Hematopoietic multipotent progenitor cell treated with erythropoietin and hydrocortisone succinate and interleukin-3 and kit ligand, for 4 days (in vitro differentiated cells): ENCODE measurements around the gene PCDHGB5.
A peak's percentile ranks its signal among the peaks of the same experiment; 100 is the strongest.
"Not testable (repeated sequence)": the region's sequence is repeated elsewhere in the genome, so short reads cannot be mapped to it uniquely, and the experiment has no call there.

Experiments
- DNase-seq: peaks from one replicate; pipeline ENCODE4 v3.0.0-alpha.2; 2015

Gene PCDHGB5

DNA sequence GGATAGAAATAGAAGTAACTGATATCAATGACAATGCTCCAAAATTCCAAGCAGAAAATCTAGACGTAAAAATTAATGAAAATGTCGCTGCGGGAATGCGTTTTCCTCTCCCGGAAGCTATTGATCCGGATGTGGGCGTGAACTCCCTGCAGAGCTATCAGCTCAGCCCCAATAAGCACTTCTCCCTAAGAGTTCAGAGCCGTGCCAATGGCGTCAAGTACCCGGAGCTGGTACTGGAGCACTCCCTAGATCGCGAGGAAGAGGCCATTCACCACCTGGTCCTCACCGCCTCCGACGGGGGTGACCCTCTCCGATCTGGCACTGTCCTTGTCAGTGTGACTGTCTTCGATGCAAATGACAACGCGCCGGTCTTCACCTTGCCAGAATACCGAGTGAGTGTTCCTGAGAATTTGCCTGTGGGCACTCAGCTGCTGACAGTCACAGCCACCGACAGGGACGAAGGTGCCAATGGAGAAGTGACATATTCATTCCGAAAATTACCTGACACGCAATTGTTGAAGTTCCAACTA, 15.9 kb downstream of the PCDHGB5 start:
- DNase-seq, result no peak

DNA sequence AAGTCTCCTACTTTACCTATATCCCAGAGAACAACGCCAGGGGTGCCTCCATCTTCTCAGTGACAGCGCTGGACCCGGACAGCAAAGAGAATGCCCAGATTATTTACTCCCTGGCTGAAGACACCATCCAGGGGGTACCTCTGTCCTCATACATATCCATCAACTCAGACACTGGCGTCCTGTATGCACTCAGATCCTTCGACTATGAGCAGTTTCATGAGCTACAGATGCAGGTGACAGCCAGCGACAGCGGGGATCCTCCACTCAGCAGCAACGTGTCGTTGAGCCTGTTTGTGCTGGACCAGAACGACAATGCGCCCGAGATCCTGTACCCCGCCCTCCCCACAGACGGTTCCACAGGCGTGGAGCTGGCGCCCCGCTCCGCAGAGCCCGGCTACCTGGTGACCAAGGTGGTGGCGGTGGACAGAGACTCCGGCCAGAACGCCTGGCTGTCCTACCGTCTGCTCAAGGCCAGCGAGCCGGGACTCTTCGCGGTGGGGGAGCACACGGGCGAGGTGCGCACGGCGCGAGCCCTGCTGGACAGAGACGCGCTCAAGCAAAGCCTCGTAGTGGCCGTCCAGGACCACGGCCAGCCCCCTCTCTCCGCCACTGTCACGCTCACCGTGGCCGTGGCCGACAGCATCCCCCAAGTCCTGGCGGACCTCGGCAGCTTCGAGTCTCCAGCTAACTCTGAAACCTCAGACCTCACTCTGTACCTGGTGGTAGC, 17.0 kb downstream of the PCDHGB5 start:
- DNase-seq, result not testable (repeated sequence)

GRCh38 chr5:141415275-141415618, 17.5 kb downstream of the PCDHGB5 start:
- DNase-seq, result not testable (repeated sequence)

DNA sequence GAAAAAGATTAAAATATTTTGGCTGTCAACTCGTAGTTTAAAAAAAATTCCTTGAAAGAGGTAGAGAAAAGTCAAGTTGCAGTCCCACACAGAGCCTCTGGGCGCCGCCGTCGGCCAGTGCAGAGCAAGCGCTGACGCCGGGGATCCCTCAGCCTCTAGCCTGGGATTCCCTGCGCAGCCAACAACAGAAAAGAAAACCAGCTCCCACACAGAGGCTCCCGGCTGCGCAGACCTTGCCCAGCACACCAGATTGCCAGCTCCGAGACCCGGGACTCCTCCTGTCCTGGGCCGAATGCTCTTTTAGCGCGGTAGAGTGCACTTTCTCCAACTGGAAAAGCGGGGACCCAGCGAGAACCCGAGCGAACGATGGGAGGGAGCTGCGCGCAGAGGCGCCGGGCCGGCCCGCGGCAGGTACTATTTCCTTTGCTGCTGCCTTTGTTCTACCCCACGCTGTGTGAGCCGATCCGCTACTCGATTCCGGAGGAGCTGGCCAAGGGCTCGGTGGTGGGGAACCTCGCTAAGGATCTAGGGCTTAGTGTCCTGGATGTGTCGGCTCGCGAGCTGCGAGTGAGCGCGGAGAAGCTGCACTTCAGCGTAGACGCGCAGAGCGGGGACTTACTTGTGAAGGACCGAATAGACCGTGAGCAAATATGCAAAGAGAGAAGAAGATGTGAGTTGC, 19.9 kb downstream of the PCDHGB5 start, which contains the start of gene PCDHGB7:
TSS of gene PCDHGB7 (plus strand) at position 184 of the 679 bp plus-strand sequence. CDS start at position 367, 183 bp downstream.
- DNase-seq, result peak; percentile 86

GRCh38 chr5:141419074-141419880, 21.5 kb downstream of the PCDHGB5 start:
- DNase-seq, result no peak

GRCh38 chr5:141420855-141421488, 23.2 kb downstream of the PCDHGB5 start, which contains the start of gene PCDHGA11:
Gene PCDHGA11, plus strand, starts transcription at chr5:141421051. Its CDS starts 177 bp downstream, at chr5:141421228.
- DNase-seq, result peak; percentile 75

- no peak for DNase-seq
Measured at GRCh38 chr5:141421489-141421855, 23.7 kb downstream of the PCDHGB5 start.

DNA sequence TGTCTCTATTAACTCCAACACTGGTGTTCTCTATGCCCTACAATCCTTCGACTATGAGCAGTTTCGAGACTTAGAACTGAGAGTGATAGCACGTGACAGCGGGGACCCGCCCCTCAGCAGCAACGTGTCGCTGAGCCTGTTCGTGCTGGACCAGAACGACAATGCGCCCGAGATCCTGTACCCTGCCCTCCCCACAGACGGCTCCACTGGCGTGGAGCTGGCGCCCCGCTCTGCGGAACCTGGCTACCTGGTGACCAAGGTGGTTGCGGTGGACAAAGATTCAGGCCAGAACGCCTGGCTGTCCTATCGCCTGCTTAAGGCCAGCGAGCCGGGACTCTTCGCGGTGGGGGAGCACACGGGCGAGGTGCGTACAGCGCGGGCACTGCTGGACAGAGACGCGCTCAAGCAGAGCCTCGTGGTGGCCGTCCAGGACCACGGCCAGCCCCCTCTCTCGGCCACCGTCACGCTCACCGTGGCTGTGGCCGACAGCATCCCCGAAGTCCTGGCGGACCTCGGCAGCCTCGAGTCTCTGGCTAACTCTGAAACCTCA, 25.1 kb downstream of the PCDHGB5 start:
- no peak for DNase-seq

- no peak for DNase-seq
Measured at GRCh38 chr5:141427783-141428426, 30.2 kb downstream of the PCDHGB5 start.

DNA sequence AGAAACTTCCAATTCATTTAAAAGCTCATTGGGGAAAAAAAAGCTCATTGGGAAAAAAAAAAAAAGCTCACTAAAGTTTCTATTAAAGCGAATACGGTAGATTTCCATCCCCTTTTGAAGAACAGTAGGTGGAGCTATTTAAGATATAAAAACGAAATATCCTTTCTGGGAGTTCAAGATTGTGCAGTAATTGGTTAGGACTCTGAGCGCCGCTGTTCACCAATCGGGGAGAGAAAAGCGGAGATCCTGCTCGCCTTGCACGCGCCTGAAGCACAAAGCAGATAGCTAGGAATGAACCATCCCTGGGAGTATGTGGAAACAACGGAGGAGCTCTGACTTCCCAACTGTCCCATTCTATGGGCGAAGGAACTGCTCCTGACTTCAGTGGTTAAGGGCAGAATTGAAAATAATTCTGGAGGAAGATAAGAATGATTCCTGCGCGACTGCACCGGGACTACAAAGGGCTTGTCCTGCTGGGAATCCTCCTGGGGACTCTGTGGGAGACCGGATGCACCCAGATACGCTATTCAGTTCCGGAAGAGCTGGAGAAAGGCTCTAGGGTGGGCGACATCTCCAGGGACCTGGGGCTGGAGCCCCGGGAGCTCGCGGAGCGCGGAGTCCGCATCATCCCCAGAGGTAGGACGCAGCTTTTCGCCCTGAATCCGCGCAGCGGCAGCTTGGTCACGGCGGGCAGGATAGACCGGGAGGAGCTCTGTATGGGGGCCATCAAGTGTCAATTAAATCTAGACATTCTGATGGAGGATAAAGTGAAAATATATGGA, 32.8 kb downstream of the PCDHGB5 start, which contains the start of gene PCDHGA12:
TSS of gene PCDHGA12 (plus strand) at position 176 of the 782 bp plus-strand sequence. CDS start at position 429, 253 bp downstream.
- peak; percentile 88 for DNase-seq

DNA sequence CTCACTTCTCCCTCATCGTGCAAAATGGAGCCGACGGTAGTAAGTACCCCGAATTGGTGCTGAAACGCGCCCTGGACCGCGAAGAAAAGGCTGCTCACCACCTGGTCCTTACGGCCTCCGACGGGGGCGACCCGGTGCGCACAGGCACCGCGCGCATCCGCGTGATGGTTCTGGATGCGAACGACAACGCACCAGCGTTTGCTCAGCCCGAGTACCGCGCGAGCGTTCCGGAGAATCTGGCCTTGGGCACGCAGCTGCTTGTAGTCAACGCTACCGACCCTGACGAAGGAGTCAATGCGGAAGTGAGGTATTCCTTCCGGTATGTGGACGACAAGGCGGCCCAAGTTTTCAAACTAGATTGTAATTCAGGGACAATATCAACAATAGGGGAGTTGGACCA, 33.5 kb downstream of the PCDHGB5 start:
- peak; percentile 37 for DNase-seq

GRCh38 chr5:141432308-141432707, 34.6 kb downstream of the PCDHGB5 start:
- DNase-seq, result not testable (repeated sequence)

DNA sequence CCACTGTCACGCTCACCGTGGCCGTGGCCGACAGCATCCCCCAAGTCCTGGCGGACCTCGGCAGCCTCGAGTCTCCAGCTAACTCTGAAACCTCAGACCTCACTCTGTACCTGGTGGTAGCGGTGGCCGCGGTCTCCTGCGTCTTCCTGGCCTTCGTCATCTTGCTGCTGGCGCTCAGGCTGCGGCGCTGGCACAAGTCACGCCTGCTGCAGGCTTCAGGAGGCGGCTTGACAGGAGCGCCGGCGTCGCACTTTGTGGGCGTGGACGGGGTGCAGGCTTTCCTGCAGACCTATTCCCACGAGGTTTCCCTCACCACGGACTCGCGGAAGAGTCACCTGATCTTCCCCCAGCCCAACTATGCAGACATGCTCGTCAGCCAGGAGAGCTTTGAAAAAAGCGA, 35.0 kb downstream of the PCDHGB5 start:
- not testable (repeated sequence) for DNase-seq

- DNase-seq, result no peak
Measured at GRCh38 chr5:141434006-141434405, 36.3 kb downstream of the PCDHGB5 start.

- DNase-seq, result no peak
Measured at GRCh38 chr5:141437221-141437620, 39.5 kb downstream of the PCDHGB5 start.

DNA sequence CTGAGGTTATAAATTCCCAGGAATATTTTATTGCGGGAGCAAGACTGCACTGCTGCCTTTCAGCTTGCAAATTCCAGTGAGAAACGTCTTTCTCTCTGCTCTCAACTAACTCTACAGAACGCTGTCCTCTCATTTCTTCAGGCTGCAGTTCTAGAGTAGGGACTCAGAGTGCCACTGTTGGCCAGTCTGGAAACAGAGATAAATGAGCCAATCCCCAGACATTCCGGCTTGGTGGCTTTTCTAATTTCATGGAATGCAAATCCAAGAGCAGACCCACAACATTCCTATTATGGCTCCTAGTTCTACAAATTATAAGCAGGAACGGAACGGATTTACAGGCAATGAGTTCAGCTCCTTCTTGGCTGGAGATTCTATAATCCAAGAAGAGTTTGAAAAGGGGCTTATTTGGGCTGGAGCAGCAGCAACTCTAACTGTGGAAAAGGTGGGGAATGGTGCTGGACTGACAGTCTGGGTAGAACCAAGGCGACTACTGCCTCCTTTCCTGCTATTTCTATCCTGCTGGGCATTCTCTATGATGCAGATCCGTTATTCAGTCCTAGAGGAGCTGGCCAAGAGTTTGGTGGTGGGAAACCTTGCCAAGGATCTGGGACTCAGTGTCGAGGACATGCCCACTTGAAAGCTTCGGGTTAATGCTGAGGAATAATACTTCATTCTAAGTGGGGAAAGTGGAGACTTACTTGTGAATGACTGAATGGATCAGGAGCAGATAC, 41.8 kb downstream of the PCDHGB5 start:
- DNase-seq, result no peak

- DNase-seq, result no peak
Measured at GRCh38 chr5:141440341-141440740, 42.6 kb downstream of the PCDHGB5 start.

DNA sequence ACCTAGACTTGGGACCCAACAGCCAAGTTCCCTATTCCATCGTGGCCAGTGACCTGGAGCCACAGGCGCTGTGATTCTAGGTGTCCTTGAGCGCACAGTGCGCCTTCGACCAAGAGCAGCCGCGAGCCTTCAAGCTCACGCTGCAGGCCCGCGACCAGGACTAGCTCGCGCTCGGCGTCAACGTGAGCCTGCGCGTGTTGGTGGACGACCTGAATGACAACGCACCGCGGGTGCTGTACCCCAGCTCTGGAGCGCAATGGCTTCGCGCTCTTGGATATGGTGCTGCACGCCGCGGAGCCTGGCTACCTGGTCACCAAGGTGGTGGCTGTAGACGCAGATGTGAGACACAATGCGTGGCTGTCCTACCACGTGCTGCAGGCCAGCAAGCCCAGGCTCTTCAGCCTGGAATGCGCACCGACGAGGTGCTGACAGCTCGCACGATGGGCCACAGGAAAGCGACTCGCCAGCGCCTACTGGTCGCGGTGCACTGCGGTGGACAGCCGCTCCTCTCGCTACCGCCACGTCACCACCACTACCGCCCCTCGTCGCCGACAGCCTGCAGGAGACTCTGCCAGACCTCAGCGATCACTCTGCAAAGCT, 43.9 kb downstream of the PCDHGB5 start:
- no peak for DNase-seq
